Thyroid gland (tissue), 4 donors: Measurements from ENCODE around the gene PPM1F. TPM values are rescaled to one million over a fixed set of nuclear protein-coding genes. Genes with fewer than 3 reads are reported as not detected.

Experiments
- DNase-seq, 2 donors: peaks; one replicate each; pipeline ENCODE4 v3.0.0-alpha.2; 2019
- H3K27ac ChIP-seq, 3 donors: fragments of 200-600 bp; sonication (generic); 1 replicate in 2 of 3; 2 replicates in 1 of 3; pipeline ENCODE4 v1.5.1; 2016 to 2019; ENCODE audit warnings: mild to moderate bottlenecking in 1 of 3, moderate library complexity in 1 of 3
- H3K27me3 ChIP-seq: fragments of 200-600 bp; sonication (generic); one replicate; pipeline ENCODE4 v1.5.1; 2019
- H3K36me3 ChIP-seq, 2 donors: fragments of 200-600 bp; sonication (generic); one replicate each; pipeline ENCODE4 v1.5.1; 2016 to 2019
- H3K4me1 ChIP-seq, 2 donors: fragments of 200-600 bp; sonication (generic); one replicate each; pipeline ENCODE4 v1.5.1; 2017 to 2019
- H3K4me3 ChIP-seq, 3 donors: fragments of 200-600 bp; sonication (generic); replicated peaks in 1 of 3; 1 replicate in 2 of 3; 2 replicates in 1 of 3; pipeline ENCODE4 v1.5.1; 2016; ENCODE audit warnings: mild to moderate bottlenecking in 1 of 3
- H3K9me3 ChIP-seq: fragments of 200-600 bp; sonication (generic); one replicate; pipeline ENCODE4 v1.5.1; 2017
- CTCF ChIP-seq, 6 experiments: fragments of 200-600 bp in 3 of 6; fragments of 450-650 bp in 3 of 6; sonication (generic) in 3 of 6; IDR thresholded peaks; one replicate each; pipeline ENCODE4 v1.5.1; 2016 to 2019; ENCODE audit warnings: antibody characterized with exemption in 6 of 6, mild to moderate bottlenecking in 2 of 6, inconsistent platforms in 1 of 6, moderate library complexity in 1 of 6
- POLR2A ChIP-seq, 2 donors: fragments of 450-650 bp; IDR thresholded peaks; one replicate each; pipeline ENCODE4 v1.6.1; 2017; ENCODE audit warnings: antibody characterized with exemption in 2 of 2, mild to moderate bottlenecking in 2 of 2, moderate library complexity in 1 of 2
- WGBS, 2 donors: methylation state at CpG; one replicate each; pipeline ENCODE4 v1.1.5; 2017; 5-methylcytosine and 5-hydroxymethylcytosine counted together
- intact Hi-C: fragments of 100-400 bp; cut with DNase I; formaldehyde crosslinking; loops from one replicate; pipeline ENCODE4 v1.15.1; 2023
- total RNA-seq, 4 donors: library from RNA; depleted of rRNA; stranded (reverse); fragments of >200 nt; gene quantifications; one replicate each; pipeline ENCODE4 v1.2.3, GENCODE V29; 2016

Gene PPM1F
- total RNA-seq, 4 donors from 2014 or later: 19.5 to 27.5 (median 26.2) TPM

- no peak for DNase-seq
- WGBS, 2 donors: 88 to 92% methylated on average over 14 to 15 of the region's 20 CpGs
- TF ChIP-seq CTCF (IDR thresholded peaks at IDR 0.05): no peak
- no peak for TF ChIP-seq POLR2A (IDR thresholded peaks at IDR 0.05)
- H3K27me3 ChIP-seq: no peaks in the 10 kb centered on the region
- peaks cover 3 to 10% of the 10 kb centered on the region in 2 donors for H3K4me1 ChIP-seq
- no peak overlapping the region for H3K4me3 ChIP-seq
- intact Hi-C loops: loop anchor here (5.0 kb wide), 1 partner anchor 53 kb away; no protein-coding TSS in a partner anchor
- no peaks in the 10 kb centered on the region for H3K9me3 ChIP-seq
- no peak overlapping the region for H3K27ac ChIP-seq
- peaks cover 3 to 10% of the 10 kb centered on the region in 2 donors for H3K36me3 ChIP-seq
These were observed 32.9 kb downstream of the PPM1F start for GRCh38 chr22:21919526-21920307.

- WGBS, 2 donors: 88 to 95% methylated on average over 11 to 12 of the region's 12 CpGs
- no peak for DNase-seq
- TF ChIP-seq CTCF (IDR thresholded peaks at IDR 0.05) (no peak), POLR2A (IDR thresholded peaks at IDR 0.05) (no peak)
- Histone ChIP-seq H3K27ac (no peak overlapping the region), H3K27me3 (no peaks in the 10 kb centered on the region), H3K4me1 (peaks cover 3 to 10% of the 10 kb centered on the region in 2 donors), H3K36me3 (peaks cover 3 to 10% of the 10 kb centered on the region in 2 donors), H3K4me3 (no peak overlapping the region), H3K9me3 (no peaks in the 10 kb centered on the region)
- intact Hi-C loops: loop anchor here (5.0 kb wide), 1 partner anchor 54 kb away; no protein-coding TSS in a partner anchor
These were observed 34.0 kb downstream of the PPM1F start for GRCh38 chr22:21918466-21919185.

- intact Hi-C loops: loop anchor here (5.0 kb wide), 1 partner anchor 54 kb away; no protein-coding TSS in a partner anchor
- H3K4me1 ChIP-seq: peaks cover 3 to 10% of the 10 kb centered on the region in 2 donors
These were observed 34.7 kb downstream of the PPM1F start for GRCh38 chr22:21917959-21918261.

GRCh38 chr22:21917181-21917958 is 35.3 kb downstream of the PPM1F start:
- Histone ChIP-seq H3K4me3 (no peak overlapping the region), H3K27ac (no peak overlapping the region), H3K36me3 (peaks cover 0 to under 1% of the 10 kb centered on the region in 2 donors), H3K27me3 (no peaks in the 10 kb centered on the region), H3K4me1 (peaks cover 3 to 10% of the 10 kb centered on the region in 2 donors), H3K9me3 (no peaks in the 10 kb centered on the region)
- peak; percentile 81 to 84 for DNase-seq
- WGBS, 2 donors: 43 to 47% methylated on average over 16 to 17 of the region's 17 CpGs
- intact Hi-C loops: loop anchor here (5.0 kb wide), 1 partner anchor 55 kb away; no protein-coding TSS in a partner anchor
- TF ChIP-seq CTCF (IDR thresholded peaks at IDR 0.05): no peak
- TF ChIP-seq POLR2A (IDR thresholded peaks at IDR 0.05): no peak

More at GRCh38 chr22:21917959-21918261, 34.7 kb downstream of the PPM1F start:
- Histone ChIP-seq H3K4me3 (no peak overlapping the region), H3K9me3 (no peaks in the 10 kb centered on the region), H3K27ac (no peak overlapping the region), H3K27me3 (no peaks in the 10 kb centered on the region), H3K36me3 (peaks cover 0 to 6% of the 10 kb centered on the region in 2 donors)
- TF ChIP-seq POLR2A (IDR thresholded peaks at IDR 0.05): no peak
- no peak for TF ChIP-seq CTCF (IDR thresholded peaks at IDR 0.05)
- WGBS, 2 donors: 92 to 94% methylated on average over 6 of the region's 6 CpGs
- DNase-seq: no peak
